ENCODE measurements around the gene ITGA2B. TPM values are rescaled to one million over a fixed set of nuclear protein-coding genes. Genes with fewer than 3 reads are reported as not detected.

ITGA2B gene
- total RNA-seq: 1 to 10 TPM in 3 of 5 donors, under 1 TPM in 2; 0.41 to 3.9 (median 1.1) TPM
- total RNA-seq (2013): 1.3 TPM
- 0.16 to 1.7 (median 0.79) reads per million in 29 experiments for total RNA-seq

DNA sequence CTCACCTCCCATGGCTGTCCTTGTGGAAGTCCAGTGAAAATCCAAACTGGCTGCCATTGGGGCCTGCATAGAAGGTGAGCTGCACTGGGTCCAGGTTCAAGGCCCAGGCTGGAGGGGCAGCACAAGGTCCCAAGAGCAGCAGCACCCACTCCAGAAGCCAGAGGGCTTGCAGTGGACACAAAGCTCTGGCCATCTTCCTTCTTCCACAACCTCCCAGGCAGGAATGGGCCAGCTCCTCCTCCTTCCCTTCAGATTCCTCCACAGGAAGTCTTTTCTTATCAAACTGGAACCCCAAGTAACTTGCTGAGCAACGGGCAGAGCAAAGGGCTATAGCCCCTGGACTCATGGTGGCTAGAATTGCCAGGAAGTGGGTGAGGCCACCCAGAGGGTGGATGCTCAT is at the start of gene ITGA2B:
TSS of gene ITGA2B (minus strand) at position 369 of the 400 bp plus-strand sequence. CDS start at position 193, 176 bp downstream.
- peaks cover 13 to 26% (median 20%) of the 10 kb centered on the region in 3 donors for H3K4me1 Mint-ChIP-seq
- H3K4me3 Mint-ChIP-seq: no peak within 1 kb of the TSS
- POLR2A ChIA-PET: no interaction called here
- Histone ChIP-seq H3K36me3 (ENCODE audit: control insufficient read depth in 2 of 2, extremely low read depth in 1 of 2, insufficient read depth in 1 of 2, low read length in 1 of 2) (no peaks in the 10 kb centered on the region), H3K9me3 (no peaks in the 10 kb centered on the region), H3K4me1 (ENCODE audit: control insufficient read depth in 1 of 2, extremely low read depth in 1 of 2, insufficient read depth in 2 of 2, low read length in 2 of 2) (peaks cover 2 to 17% of the 10 kb centered on the region in 2 experiments), H3K27me3 (replicated peaks in 1 of 2; ENCODE audit: control insufficient read depth in 2 of 2, extremely low read depth in 1 of 2, insufficient read depth in 2 of 2, low read length in 1 of 2) (peaks cover 5 to 20% of the 10 kb centered on the region in 2 experiments), H3K4me3 (ENCODE audit: control insufficient read depth in 1 of 2, extremely low read depth in 1 of 2, low read length in 1 of 2) (no peak within 1 kb of the TSS), H3K27ac (ENCODE audit: low read length) (no peak within 1 kb of the TSS)
- no peak for ATAC-seq (replicated peaks in 1 of 4)
- peaks cover 5 to 7% of the 10 kb centered on the region in 2 donors for H3K27me3 Mint-ChIP-seq
- no CpG with 5 or more reads among the region's 1 CpG for WGBS (ENCODE audit: insufficient coverage)
- no peaks in the 10 kb centered on the region for H3K9me3 Mint-ChIP-seq
- no peaks in the 10 kb centered on the region for H3K36me3 Mint-ChIP-seq
- CTCF ChIA-PET: interaction anchor here in 1 of 2 donors (0.6 kb wide), 2 partner anchors 28 to 147 kb away, joined by 3 read pairs; no protein-coding TSS in a partner anchor
- DNase-seq: no peak
- no peak within 1 kb of the TSS for H3K27ac Mint-ChIP-seq

DNA sequence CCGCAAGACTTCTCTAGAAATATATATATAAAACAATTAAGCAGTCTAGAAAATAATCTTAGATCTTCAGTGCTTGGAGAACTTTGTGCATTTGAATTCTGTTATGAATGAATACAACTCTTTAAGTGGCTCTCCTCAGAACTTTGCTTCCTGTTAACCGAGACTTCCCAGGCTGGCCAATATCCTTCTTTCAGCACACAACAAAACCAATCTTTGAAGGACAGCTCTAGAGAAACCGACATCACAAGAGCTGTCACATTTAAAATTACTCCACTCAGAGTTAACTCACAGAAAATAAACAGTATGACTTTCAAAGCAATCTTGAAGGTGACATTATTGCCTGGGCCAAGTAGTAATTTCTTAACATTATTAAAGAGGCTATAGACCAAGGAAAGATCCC is 49.7 kb upstream of the ITGA2B start:
- Mint-ChIP-seq H3K27ac (peak overlapping the region; percentile 23 to 77), H3K4me3 (peak overlapping the region in 1 of 3 donors; percentile 21), H3K9me3 (no peaks in the 10 kb centered on the region), H3K36me3 (peaks cover 16% of the 10 kb centered on the region), H3K27me3 (no peaks in the 10 kb centered on the region), H3K4me1 (peaks cover 15 to 28% (median 27%) of the 10 kb centered on the region in 3 donors)
- no peak for DNase-seq
- Histone ChIP-seq H3K27me3 (replicated peaks in 1 of 2; ENCODE audit: control insufficient read depth in 2 of 2, extremely low read depth in 1 of 2, insufficient read depth in 2 of 2, low read length in 1 of 2) (no peaks in the 10 kb centered on the region), H3K9me3 (no peaks in the 10 kb centered on the region), H3K27ac (ENCODE audit: low read length) (peak overlapping the region; percentile 42), H3K4me3 (ENCODE audit: control insufficient read depth in 1 of 2, extremely low read depth in 1 of 2, low read length in 1 of 2) (no peak overlapping the region), H3K4me1 (ENCODE audit: control insufficient read depth in 1 of 2, extremely low read depth in 1 of 2, insufficient read depth in 2 of 2, low read length in 2 of 2) (peaks cover 2 to 8% of the 10 kb centered on the region in 2 experiments), H3K36me3 (ENCODE audit: control insufficient read depth in 2 of 2, extremely low read depth in 1 of 2, insufficient read depth in 1 of 2, low read length in 1 of 2) (peaks cover 4 to 12% of the 10 kb centered on the region in 2 donors)
- ChIA-PET POLR2A (no interaction called here), CTCF (interaction anchor here in 1 of 2 donors (0.6 kb wide), 1 partner anchor 1754 kb away, joined by 4 read pairs; the partner anchor contains the start of gene KANSL1)
- 29% methylated on average over 1 of the region's 3 CpGs for WGBS (ENCODE audit: insufficient coverage)
- ATAC-seq (replicated peaks in 1 of 4): no peak

DNA sequence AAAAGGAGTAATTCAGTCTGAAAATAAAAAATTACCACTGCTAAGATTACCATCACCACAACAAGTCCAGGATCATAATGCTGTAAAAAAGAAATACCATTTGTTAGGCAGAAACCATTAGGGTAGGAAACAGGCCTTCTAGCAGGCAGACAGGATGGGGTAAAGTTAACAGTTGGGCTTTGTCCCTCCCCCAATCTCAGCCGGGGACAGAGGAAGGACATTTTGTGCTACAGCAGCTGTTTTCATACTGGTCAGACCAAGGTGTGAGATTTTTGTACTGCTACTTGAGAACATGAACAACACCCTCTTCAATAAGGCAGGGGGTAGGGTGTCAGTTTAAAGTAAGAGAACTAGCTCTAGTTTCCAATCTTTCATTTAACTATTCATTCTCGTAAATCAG is 49.2 kb upstream of the ITGA2B start:
- POLR2A ChIA-PET: no interaction called here
- peaks cover 4 to 18% of the 10 kb centered on the region in 2 donors for H3K36me3 ChIP-seq (ENCODE audit: control insufficient read depth in 2 of 2, extremely low read depth in 1 of 2, insufficient read depth in 1 of 2, low read length in 1 of 2)
- no peaks in the 10 kb centered on the region for H3K27me3 ChIP-seq (replicated peaks in 1 of 2; ENCODE audit: control insufficient read depth in 2 of 2, extremely low read depth in 1 of 2, insufficient read depth in 2 of 2, low read length in 1 of 2)
- peaks cover 19% of the 10 kb centered on the region for H3K36me3 Mint-ChIP-seq
- peak overlapping the region in 1 of 3 donors; percentile 14 for H3K4me3 Mint-ChIP-seq
- no peak for ATAC-seq (replicated peaks in 1 of 4)
- H3K27ac ChIP-seq (ENCODE audit: low read length): peak overlapping the region; percentile 42
- no peaks in the 10 kb centered on the region for H3K9me3 Mint-ChIP-seq
- CTCF ChIA-PET: interaction anchor here in 1 of 2 donors (0.6 kb wide), 1 partner anchor 20 kb away, joined by 3 read pairs; no protein-coding TSS in a partner anchor
- DNase-seq: peak in 18 of 35 experiments; percentile 3 to 52 (median 15)
- H3K9me3 ChIP-seq: no peaks in the 10 kb centered on the region
- peaks cover 2 to 8% of the 10 kb centered on the region in 2 experiments for H3K4me1 ChIP-seq (ENCODE audit: control insufficient read depth in 1 of 2, extremely low read depth in 1 of 2, insufficient read depth in 2 of 2, low read length in 2 of 2)
- no CpG with 5 or more reads among the region's 2 CpGs for WGBS (ENCODE audit: insufficient coverage)
- H3K27me3 Mint-ChIP-seq: no peaks in the 10 kb centered on the region
- no peak overlapping the region for H3K4me3 ChIP-seq (ENCODE audit: control insufficient read depth in 1 of 2, extremely low read depth in 1 of 2, low read length in 1 of 2)
- H3K4me1 Mint-ChIP-seq: peaks cover 15 to 28% (median 27%) of the 10 kb centered on the region in 3 donors
- H3K27ac Mint-ChIP-seq: peak overlapping the region; percentile 21 to 56

DNA sequence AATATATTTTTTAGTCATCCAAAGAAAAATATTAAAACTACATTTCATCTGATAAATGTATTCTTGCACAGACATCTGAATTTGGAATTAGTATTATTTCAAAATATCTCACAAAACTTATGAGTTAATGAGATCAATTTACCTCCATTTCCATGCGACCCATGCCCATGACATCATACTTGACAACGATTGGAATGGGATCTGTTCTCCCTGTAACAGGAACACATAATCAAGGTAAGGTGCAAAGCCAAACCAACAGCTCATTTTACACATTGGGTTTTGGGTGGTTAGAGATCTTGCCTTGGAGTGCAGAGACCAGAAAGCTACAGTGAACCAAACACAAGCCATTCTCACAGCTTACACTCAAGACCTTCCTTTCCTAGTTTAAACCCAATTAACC is 46.9 kb upstream of the ITGA2B start:
- POLR2A ChIA-PET: interaction anchor here in 1 of 2 donors (0.7 kb wide), 2 partner anchors 11 to 1705 kb away, joined by 4 to 10 read pairs; no protein-coding TSS in a partner anchor
- no peak overlapping the region for H3K27ac Mint-ChIP-seq
- no peaks in the 10 kb centered on the region for H3K9me3 Mint-ChIP-seq
- Histone ChIP-seq H3K27ac (ENCODE audit: low read length) (no peak overlapping the region), H3K9me3 (no peaks in the 10 kb centered on the region), H3K4me1 (ENCODE audit: control insufficient read depth in 1 of 2, extremely low read depth in 1 of 2, insufficient read depth in 2 of 2, low read length in 2 of 2) (peaks cover 2 to 8% of the 10 kb centered on the region in 2 experiments), H3K36me3 (ENCODE audit: control insufficient read depth in 2 of 2, extremely low read depth in 1 of 2, insufficient read depth in 1 of 2, low read length in 1 of 2) (peaks cover 4 to 37% of the 10 kb centered on the region in 2 donors), H3K27me3 (replicated peaks in 1 of 2; ENCODE audit: control insufficient read depth in 2 of 2, extremely low read depth in 1 of 2, insufficient read depth in 2 of 2, low read length in 1 of 2) (no peaks in the 10 kb centered on the region), H3K4me3 (ENCODE audit: control insufficient read depth in 1 of 2, extremely low read depth in 1 of 2, low read length in 1 of 2) (no peak overlapping the region)
- H3K36me3 Mint-ChIP-seq: peaks cover 35% of the 10 kb centered on the region
- H3K27me3 Mint-ChIP-seq: no peaks in the 10 kb centered on the region
- no peak for DNase-seq
- peaks cover 15 to 30% (median 27%) of the 10 kb centered on the region in 3 donors for H3K4me1 Mint-ChIP-seq
- no peak for ATAC-seq (replicated peaks in 1 of 4)
- no peak overlapping the region for H3K4me3 Mint-ChIP-seq
- no CpG with 5 or more reads among the region's 2 CpGs for WGBS (ENCODE audit: insufficient coverage)
- CTCF ChIA-PET: interaction anchor here in 1 of 2 donors (0.7 kb wide), 1 partner anchor 14 kb away, joined by 3 read pairs; no protein-coding TSS in a partner anchor

DNA sequence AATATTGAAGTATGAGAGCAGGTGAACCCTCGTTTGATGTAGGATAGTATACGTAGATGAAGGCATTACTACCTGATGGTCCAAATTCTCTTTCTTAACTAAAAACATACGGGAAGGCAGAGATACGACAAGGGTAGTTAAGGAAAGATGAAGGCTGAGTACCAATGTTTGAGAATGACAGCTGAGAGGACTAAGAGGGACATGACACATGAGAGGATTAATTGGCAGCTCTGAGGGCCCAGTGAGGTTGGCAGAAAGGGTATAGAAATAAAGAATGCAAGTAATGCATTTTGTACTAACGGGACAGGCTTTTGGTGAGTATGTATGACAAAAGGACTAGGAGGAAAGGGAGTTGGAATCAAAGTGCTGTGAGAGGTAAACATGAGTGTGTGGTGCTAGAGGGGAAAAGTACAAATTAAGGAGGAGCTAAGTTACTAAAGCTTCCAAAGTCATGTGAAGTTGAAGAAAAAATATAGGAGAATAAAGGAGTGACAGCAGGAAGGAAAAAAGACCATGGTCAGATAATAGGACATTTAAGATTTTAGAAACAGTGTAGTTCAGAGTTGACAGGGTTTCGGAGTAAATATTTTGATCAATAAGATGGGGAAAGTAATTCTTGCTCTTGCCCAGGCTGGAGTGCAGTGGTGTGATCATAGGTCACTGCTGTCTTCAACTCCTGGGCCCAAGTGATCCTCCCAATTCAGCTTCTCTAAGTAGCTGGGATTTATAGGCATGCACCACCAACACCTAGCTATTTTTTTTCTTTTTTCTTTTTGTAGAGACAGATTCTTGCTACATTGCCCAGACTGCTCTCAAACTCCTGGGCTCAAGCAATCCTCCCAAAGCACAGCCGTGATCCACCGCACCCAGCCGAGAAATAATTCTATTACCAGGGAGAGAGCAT is 43.1 kb upstream of the ITGA2B start:
- Histone ChIP-seq H3K4me3 (ENCODE audit: control insufficient read depth in 1 of 2, extremely low read depth in 1 of 2, low read length in 1 of 2) (no peak overlapping the region), H3K4me1 (ENCODE audit: control insufficient read depth in 1 of 2, extremely low read depth in 1 of 2, insufficient read depth in 2 of 2, low read length in 2 of 2) (no peaks in the 10 kb centered on the region), H3K27me3 (replicated peaks in 1 of 2; ENCODE audit: control insufficient read depth in 2 of 2, extremely low read depth in 1 of 2, insufficient read depth in 2 of 2, low read length in 1 of 2) (no peaks in the 10 kb centered on the region), H3K9me3 (no peaks in the 10 kb centered on the region), H3K36me3 (ENCODE audit: control insufficient read depth in 2 of 2, extremely low read depth in 1 of 2, insufficient read depth in 1 of 2, low read length in 1 of 2) (peaks cover 4 to 43% of the 10 kb centered on the region in 2 donors), H3K27ac (ENCODE audit: low read length) (no peak overlapping the region)
- CTCF ChIA-PET: no interaction called here
- H3K4me3 Mint-ChIP-seq: no peak overlapping the region
- no peaks in the 10 kb centered on the region for H3K27me3 Mint-ChIP-seq
- H3K4me1 Mint-ChIP-seq: peaks cover 0 to 4% (median 0%) of the 10 kb centered on the region in 3 donors
- H3K36me3 Mint-ChIP-seq: peaks cover 37% of the 10 kb centered on the region
- no peaks in the 10 kb centered on the region for H3K9me3 Mint-ChIP-seq
- no peak overlapping the region for H3K27ac Mint-ChIP-seq
- POLR2A ChIA-PET: no interaction called here
- 94% methylated on average over 3 of the region's 9 CpGs for WGBS (ENCODE audit: insufficient coverage)
- ATAC-seq (replicated peaks in 1 of 4) (no peak), DNase-seq (no peak)

DNA sequence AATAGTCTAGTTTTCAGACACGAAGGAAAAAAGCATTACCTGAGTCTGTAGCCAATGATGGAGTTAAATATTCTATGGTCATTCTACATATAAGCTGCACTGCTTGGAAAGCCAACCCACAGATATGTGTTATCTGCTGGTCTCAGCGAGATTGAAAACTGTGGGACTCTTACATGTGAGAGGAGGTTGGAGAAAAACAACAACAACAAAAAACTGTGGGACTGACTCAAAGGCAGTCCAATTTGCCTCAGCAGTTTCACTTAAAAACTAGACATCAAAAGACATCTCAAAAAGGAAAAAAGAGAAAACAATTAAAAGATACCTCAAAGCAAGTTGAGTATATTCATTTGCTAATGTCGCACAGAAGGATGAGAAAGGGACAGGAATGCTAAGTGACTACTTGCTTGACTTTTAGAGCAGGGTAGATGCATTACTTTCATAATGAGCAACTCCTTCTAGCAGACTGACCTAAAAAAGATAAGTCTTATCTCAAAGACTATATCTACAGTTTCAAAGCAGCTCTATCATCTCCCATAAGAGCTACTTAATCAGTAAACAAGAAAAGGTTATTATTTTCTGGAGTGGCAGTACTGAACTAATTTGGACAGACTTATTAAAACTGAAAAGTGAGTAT is 35.5 kb upstream of the ITGA2B start:
- no CpG with 5 or more reads among the region's 3 CpGs for WGBS (ENCODE audit: insufficient coverage)
- H3K36me3 ChIP-seq (ENCODE audit: control insufficient read depth in 2 of 2, extremely low read depth in 1 of 2, insufficient read depth in 1 of 2, low read length in 1 of 2): peaks cover 3 to 33% of the 10 kb centered on the region in 2 donors
- H3K4me3 Mint-ChIP-seq: no peak overlapping the region
- peaks cover 34% of the 10 kb centered on the region for H3K36me3 Mint-ChIP-seq
- H3K27ac ChIP-seq (ENCODE audit: low read length): no peak overlapping the region
- DNase-seq: no peak
- ATAC-seq (replicated peaks in 1 of 4): no peak
- no peaks in the 10 kb centered on the region for H3K27me3 ChIP-seq (replicated peaks in 1 of 2; ENCODE audit: control insufficient read depth in 2 of 2, extremely low read depth in 1 of 2, insufficient read depth in 2 of 2, low read length in 1 of 2)
- H3K4me1 Mint-ChIP-seq: peaks cover 8 to 19% (median 18%) of the 10 kb centered on the region in 3 donors
- H3K27ac Mint-ChIP-seq: peak overlapping the region; percentile 44 to 56
- no peaks in the 10 kb centered on the region for H3K9me3 ChIP-seq
- H3K4me3 ChIP-seq (ENCODE audit: control insufficient read depth in 1 of 2, extremely low read depth in 1 of 2, low read length in 1 of 2): no peak overlapping the region
- POLR2A ChIA-PET: interaction anchor here in 1 of 2 donors (0.6 kb wide), 1 partner anchor 10 kb away, joined by 11 read pairs; no protein-coding TSS in a partner anchor
- H3K4me1 ChIP-seq (ENCODE audit: control insufficient read depth in 1 of 2, extremely low read depth in 1 of 2, insufficient read depth in 2 of 2, low read length in 2 of 2): no peaks in the 10 kb centered on the region
- CTCF ChIA-PET: interaction anchor here in 1 of 2 donors (0.6 kb wide), 1 partner anchor 10 kb away, joined by 7 read pairs; no protein-coding TSS in a partner anchor
- no peaks in the 10 kb centered on the region for H3K27me3 Mint-ChIP-seq
- no peaks in the 10 kb centered on the region for H3K9me3 Mint-ChIP-seq

Measured in T-cell (primary cell).